Heart left ventricle (tissue), 16 donors: ENCODE data around the gene SUSD4. TPM values are rescaled to one million over a fixed set of nuclear protein-coding genes. Genes with fewer than 3 reads are reported as not detected.

ENCODE experiments used
- ATAC-seq, 4 donors: fragments of 200-7000 bp; cut with Tn5 transposase; one replicate each; pipeline ENCODE4 v1.9.1; 2020 to 2022; ENCODE audit warnings: moderate library complexity in 4 of 4, mild to moderate bottlenecking in 3 of 4, moderate number of reproducible peaks in 1 of 4
- DNase-seq, 5 donors: peaks; one replicate each; pipeline ENCODE4 v3.0.0-alpha.2; 2020
- H3K27ac ChIP-seq, 12 donors: fragments of 200-600 bp; sonication (generic) in 4 of 12; one replicate each; pipeline versions ENCODE4 v1.5.0 to v1.8.0; 2016 to 2022; ENCODE audit warnings: mild to moderate bottlenecking in 2 of 12
- H3K27me3 ChIP-seq, 9 donors: fragments of 200-600 bp; sonication (generic) in 2 of 9; one replicate each; pipeline versions ENCODE4 v1.5.1 to v1.8.0; 2016 to 2022; ENCODE audit warnings: mild to moderate bottlenecking in 3 of 9
- H3K36me3 ChIP-seq, 9 donors: fragments of 200-600 bp; sonication (generic) in 2 of 9; one replicate each; pipeline versions ENCODE4 v1.5.0 to v1.8.0; 2018 to 2022; ENCODE audit warnings: mild to moderate bottlenecking in 2 of 9
- H3K4me1 ChIP-seq, 12 donors: fragments of 200-600 bp; sonication (generic) in 4 of 12; one replicate each; pipeline versions ENCODE4 v1.5.0 to v1.8.0; 2016 to 2022; ENCODE audit warnings: mild to moderate bottlenecking in 3 of 12
- H3K4me3 ChIP-seq, 12 donors: fragments of 200-600 bp; sonication (generic) in 4 of 12; one replicate each; pipeline versions ENCODE4 v1.5.0 to v1.8.0; 2017 to 2022; ENCODE audit warnings: mild to moderate bottlenecking in 9 of 12, moderate library complexity in 4 of 12
- H3K9me3 ChIP-seq, 12 donors: fragments of 200-600 bp; sonication (generic) in 4 of 12; one replicate each; pipeline versions ENCODE4 v1.5.0 to v1.8.0; 2016 to 2022; ENCODE audit warnings: mild to moderate bottlenecking in 1 of 12
- POLR2A ChIP-seq, 2 donors: fragments of 450-650 bp; IDR thresholded peaks; one replicate each; pipeline ENCODE4 v1.6.1; 2017; ENCODE audit warnings: antibody characterized with exemption in 2 of 2, mild to moderate bottlenecking in 2 of 2, moderate library complexity in 2 of 2
- WGBS, 4 donors: extraction: QIAGEN DNeasy Blood & Tissue Kit in 2 of 4; methylation state at CpG; one replicate each; pipeline versions ENCODE4 v1.1.5 to v1.1.7; 2013 to 2018; 5-methylcytosine and 5-hydroxymethylcytosine counted together
- intact Hi-C, 10 donors: fragments of 100-400 bp; cut with DNase I; formaldehyde crosslinking; loops; one replicate each; pipeline versions ENCODE4 v1.11.1 to v1.14.2; 2022
- polyA plus RNA-seq, 2 donors: library from polyadenylated mRNA; stranded (reverse); fragments of 200-250 nt; gene quantifications; one replicate each; pipeline ENCODE4 v1.2.3, GENCODE V29; 2013
- total RNA-seq, 9 donors: library from RNA; depleted of rRNA in 2 of 9; stranded (reverse); fragments of >200 nt in 2 of 9; fragmentation: NEBNext Ultra II Directional in 3 of 9; extraction: Animal tissue kit (Norgen Biotek cat#: 25700) in 3 of 9; gene quantifications; one replicate each; pipeline versions ENCODE4 v1.1.0 to v1.2.4, GENCODE V29; 2016 to 2023
- TF ChIP-seq, protein P1 (sequence below), 12 donors: fragments of 200-600 bp; sonication (generic) in 4 of 12; IDR thresholded peaks; one replicate each; pipeline versions ENCODE4 v1.5.0 to v1.8.0; 2018 to 2022; ENCODE audit warnings: antibody characterized with exemption in 12 of 12, mild to moderate bottlenecking in 5 of 12
- donor health status: ischemic (EF 13 %, LVEDD 7.1; RV severe dilation, severe dysfunction).
- donor health status: healthy with polysubstance abuse.
- donor health status: DM: no; HTN: yes; CAD: no.
- donor health status: DM: no; HTN: no; CAD: no.
- donor health status: ischemic (EF 25% LVEDD 6.9; RV normal size, moderate dysfunction).
- donor health status: ischemic (EF 25% LVEDD 5.7; RV mildly dilated, moderate dysfunction).
- donor health status: healthy.
- donor health status: DM: yes; HTN: yes; CAD: no.
- donor health status: ischemic (EF 35%, LVEDD 5.7; RV mildly dilated, moderate dysfunction).
- donor health status: nonischemic (EF 11% LVEDD 7.7; RV severe dilation, severe dysfunction).
- donor health status: DM: yes; HTN: yes; CAD: no.
- donor health status: PGD.
- donor health status: ischemic (EF 29% LVEDD 5.4; RV normal size, mild dysfunction).
- donor health status: nonischemic (EF 23%, LVEDD 6.1; RV moderate dilation, normal function).

SUSD4 gene
- total and polyA plus RNA-seq, 11 donors = 0.40 to 27.2 (median 2.4) TPM

DNA sequence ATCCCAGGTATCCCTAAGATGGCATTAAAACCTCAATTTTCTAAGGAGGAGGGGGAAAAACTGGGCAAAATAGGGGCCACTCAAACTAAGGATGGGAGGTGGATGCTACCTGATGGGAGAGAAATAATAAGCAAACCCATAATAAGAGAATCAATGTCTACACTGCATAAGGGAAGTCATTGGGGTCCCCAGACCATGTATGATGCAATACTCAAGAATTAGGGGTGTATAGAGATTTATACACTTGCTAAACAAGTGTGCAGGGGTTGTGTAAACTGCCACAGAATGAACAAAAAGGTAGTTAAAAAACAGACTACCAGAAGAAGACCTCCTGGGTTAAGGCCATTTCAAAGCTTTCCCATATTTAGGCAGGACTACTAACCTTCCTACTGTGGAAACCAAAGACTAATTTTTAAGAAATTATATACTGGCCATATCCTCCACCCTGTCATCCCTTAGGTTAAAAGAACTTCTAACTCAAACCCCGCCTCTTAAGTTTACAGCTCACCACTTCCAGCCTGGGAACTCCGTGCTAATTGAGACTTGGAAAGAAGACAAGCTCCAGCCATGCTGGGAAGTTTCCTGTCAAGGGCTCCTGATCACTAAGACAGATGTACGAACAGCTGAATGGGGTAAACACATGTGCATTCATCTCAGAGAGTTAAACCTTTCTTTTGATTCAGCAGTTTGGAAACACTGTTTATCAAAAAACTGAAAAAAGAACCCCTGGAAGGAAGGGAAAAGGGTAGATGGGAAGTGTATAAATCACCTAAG is 156.5 kb downstream of the SUSD4 start:
- 27 to 52% (median 34%) methylated on average over 3 of the region's 3 CpGs for WGBS, 4 donors
- Histone ChIP-seq H3K4me3 (no peak overlapping the region), H3K4me1 (peaks cover 0 to 28% (median 12%) of the 10 kb centered on the region in 12 donors), H3K27ac (peak overlapping the region in 9 of 12 donors; percentile 3 to 72 (median 28)), H3K9me3 (no peaks in the 10 kb centered on the region), H3K27me3 (no peaks in the 10 kb centered on the region), H3K36me3 (no peaks in the 10 kb centered on the region)
- DNase-seq (peak in 2 of 5 donors; percentile 29 to 37), ATAC-seq (peak; percentile 33 to 92 (median 49))
- no peak for TF ChIP-seq POLR2A (IDR thresholded peaks at IDR 0.05)
- TF ChIP-seq, protein P1, sequence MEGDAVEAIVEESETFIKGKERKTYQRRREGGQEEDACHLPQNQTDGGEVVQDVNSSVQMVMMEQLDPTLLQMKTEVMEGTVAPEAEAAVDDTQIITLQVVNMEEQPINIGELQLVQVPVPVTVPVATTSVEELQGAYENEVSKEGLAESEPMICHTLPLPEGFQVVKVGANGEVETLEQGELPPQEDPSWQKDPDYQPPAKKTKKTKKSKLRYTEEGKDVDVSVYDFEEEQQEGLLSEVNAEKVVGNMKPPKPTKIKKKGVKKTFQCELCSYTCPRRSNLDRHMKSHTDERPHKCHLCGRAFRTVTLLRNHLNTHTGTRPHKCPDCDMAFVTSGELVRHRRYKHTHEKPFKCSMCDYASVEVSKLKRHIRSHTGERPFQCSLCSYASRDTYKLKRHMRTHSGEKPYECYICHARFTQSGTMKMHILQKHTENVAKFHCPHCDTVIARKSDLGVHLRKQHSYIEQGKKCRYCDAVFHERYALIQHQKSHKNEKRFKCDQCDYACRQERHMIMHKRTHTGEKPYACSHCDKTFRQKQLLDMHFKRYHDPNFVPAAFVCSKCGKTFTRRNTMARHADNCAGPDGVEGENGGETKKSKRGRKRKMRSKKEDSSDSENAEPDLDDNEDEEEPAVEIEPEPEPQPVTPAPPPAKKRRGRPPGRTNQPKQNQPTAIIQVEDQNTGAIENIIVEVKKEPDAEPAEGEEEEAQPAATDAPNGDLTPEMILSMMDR (IDR thresholded peaks at IDR 0.05) = no peak
- intact Hi-C loops = no loop called here

DNA sequence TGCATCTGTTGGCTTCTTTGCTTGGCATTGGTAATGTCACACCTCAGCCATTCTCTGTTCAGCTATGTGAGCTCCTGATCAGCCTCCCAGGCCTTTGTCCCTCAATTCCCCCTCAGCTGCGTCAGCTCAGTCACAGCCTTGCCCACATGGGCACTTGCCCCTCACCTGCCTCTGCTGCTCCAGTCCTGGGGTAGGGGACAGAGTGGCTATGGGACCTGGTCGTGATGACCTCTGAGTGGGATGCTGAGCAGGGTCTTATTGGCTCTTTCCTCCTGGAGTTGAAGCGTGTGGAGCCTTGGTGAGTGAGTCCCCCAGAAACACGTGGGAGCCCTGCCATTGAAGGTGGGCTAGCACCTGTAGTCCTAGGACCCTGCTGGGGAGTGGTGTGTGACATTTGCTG is 159.6 kb downstream of the SUSD4 start:
- intact Hi-C loops = no loop called here
- ATAC-seq = no peak
- no peak for TF ChIP-seq POLR2A (IDR thresholded peaks at IDR 0.05)
- TF ChIP-seq, protein P1 (IDR thresholded peaks at IDR 0.05) = no peak
- Histone ChIP-seq H3K4me3 (no peak overlapping the region), H3K9me3 (no peaks in the 10 kb centered on the region), H3K27ac (no peak overlapping the region), H3K36me3 (no peaks in the 10 kb centered on the region), H3K27me3 (no peaks in the 10 kb centered on the region), H3K4me1 (peaks cover 0 to 27% (median 12%) of the 10 kb centered on the region in 12 donors)
- no peak for DNase-seq
- WGBS, 4 donors = 90 to 95% (median 93%) methylated on average over 4 of the region's 4 CpGs

DNA sequence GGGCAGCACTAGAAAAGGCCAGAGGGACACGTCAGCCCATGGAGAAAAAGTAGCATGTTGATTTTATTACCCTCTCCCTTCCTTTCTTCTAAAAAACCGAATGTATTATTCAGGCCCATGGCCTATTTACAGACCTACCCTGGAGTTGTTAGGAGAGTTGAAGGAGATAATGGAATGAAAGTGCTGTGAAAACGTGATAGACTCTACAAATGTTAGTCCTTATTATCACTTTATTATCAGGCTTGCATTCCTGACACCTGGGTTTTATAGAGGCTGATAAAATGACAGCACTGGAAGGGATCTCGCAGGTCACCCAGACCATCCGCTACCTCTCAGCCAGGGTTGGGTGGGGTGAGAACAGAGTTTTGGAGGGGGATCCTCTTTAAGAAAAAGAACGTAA is 160.3 kb downstream of the SUSD4 start:
- Histone ChIP-seq H3K36me3 (no peaks in the 10 kb centered on the region), H3K27me3 (no peaks in the 10 kb centered on the region), H3K27ac (no peak overlapping the region), H3K4me1 (peaks cover 0 to 21% (median 12%) of the 10 kb centered on the region in 12 donors), H3K9me3 (no peaks in the 10 kb centered on the region), H3K4me3 (no peak overlapping the region)
- intact Hi-C loops = no loop called here
- no peak for ATAC-seq
- 81 to 87% (median 83%) methylated on average over 6 of the region's 6 CpGs for WGBS, 4 donors
- TF ChIP-seq, protein P1 (IDR thresholded peaks at IDR 0.05) = no peak
- TF ChIP-seq POLR2A (IDR thresholded peaks at IDR 0.05) = no peak
- DNase-seq = no peak

DNA sequence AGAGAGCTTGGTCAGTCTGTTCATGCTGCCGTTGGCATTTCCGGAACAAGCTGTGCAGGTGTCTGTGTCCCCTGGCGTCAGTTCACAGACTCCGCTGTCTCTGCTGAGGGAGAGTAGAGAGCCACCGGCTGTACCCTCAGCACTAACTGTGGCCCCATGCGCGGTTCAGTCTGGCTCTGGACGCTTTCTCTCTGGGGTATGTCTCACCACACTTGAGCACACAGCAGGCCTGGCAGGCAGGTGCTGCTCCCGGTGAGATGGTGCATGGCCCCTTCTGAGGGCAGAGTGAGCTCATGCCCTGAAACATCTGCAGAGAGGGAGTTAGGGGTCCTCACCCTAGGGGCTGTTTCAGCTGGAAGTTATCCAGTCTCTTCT is 161.0 kb downstream of the SUSD4 start:
- no peak overlapping the region for H3K27ac ChIP-seq
- intact Hi-C loops = no loop called here
- TF ChIP-seq, protein P1 (IDR thresholded peaks at IDR 0.05) = no peak
- TF ChIP-seq POLR2A (IDR thresholded peaks at IDR 0.05) = no peak
- H3K27me3 ChIP-seq = no peaks in the 10 kb centered on the region
- H3K9me3 ChIP-seq = no peaks in the 10 kb centered on the region
- ATAC-seq (peak in 1 of 4 donors; percentile 24), DNase-seq (no peak)
- no peaks in the 10 kb centered on the region for H3K36me3 ChIP-seq
- no peak overlapping the region for H3K4me3 ChIP-seq
- H3K4me1 ChIP-seq = peaks cover 0 to 14% (median 6%) of the 10 kb centered on the region in 12 donors
- WGBS, 4 donors = 71 to 89% (median 85%) methylated on average over 5 to 9 of the region's 9 CpGs
